GM12891 (cell line): Measurements from ENCODE around the gene RAB15.

ENCODE experiments used
- PAX5 ChIP-seq: IDR thresholded peaks from 2 replicates; pipeline ENCODE4 v1.6.1; 2011; ENCODE audit warnings: low read length, moderate library complexity, mild to moderate bottlenecking; ENCODE audit not compliant: insufficient read depth, severe bottlenecking
- POLR2A ChIP-seq: IDR thresholded peaks from 2 replicates; pipeline ENCODE4 v1.6.1; 2011; ENCODE audit warnings: low read depth, low read length, control low read depth
- POLR2AphosphoS5 ChIP-seq: IDR thresholded peaks from 2 replicates; pipeline ENCODE4 v1.6.1; 2011; ENCODE audit warnings: low read depth, low read length, control low read depth
- POU2F2 ChIP-seq: IDR thresholded peaks from 2 replicates; pipeline ENCODE4 v1.6.1; 2011; ENCODE audit warnings: low read depth, mild to moderate bottlenecking, control low read depth, low read length, moderate library complexity
- SPI1 ChIP-seq: IDR thresholded peaks from 2 replicates; pipeline ENCODE4 v1.6.1; 2011; ENCODE audit warnings: low read depth, low read length, control low read depth
- TAF1 ChIP-seq: IDR thresholded peaks from 2 replicates; pipeline ENCODE4 v1.6.1; 2011; ENCODE audit warnings: low read depth, low read length, control low read depth

GRCh38 chr14:64979336-64980074, 7.4 kb upstream of the RAB15 start:
- TF ChIP-seq PAX5 (no peak), POLR2A (no peak), POLR2AphosphoS5 (no peak), TAF1 (no peak), SPI1 (no peak), POU2F2 (no peak)
